ENCODE data around the gene ITGB3.

ITGB3 gene

GRCh38 chr17:47238321-47239010 is 15.2 kb upstream of the ITGB3 start:
- DNase-seq (ENCODE audit: low read depth): no peak
- TF ChIP-seq CTCF (IDR thresholded peaks at IDR 0.05; ENCODE audit: low read depth, low read length, missing control alignments): no peak
- H3K4me3 ChIP-seq (ENCODE audit: low read depth, low read length): no peak overlapping the region

- no peak for DNase-seq (ENCODE audit: low read depth)
- no peak overlapping the region for H3K4me3 ChIP-seq (ENCODE audit: low read depth, low read length)
- no peak for TF ChIP-seq CTCF (IDR thresholded peaks at IDR 0.05; ENCODE audit: low read depth, low read length, missing control alignments)
Observed at GRCh38 chr17:47239619-47239966, 14.0 kb upstream of the ITGB3 start.

- no peak overlapping the region for H3K4me3 ChIP-seq (ENCODE audit: low read depth, low read length)
- DNase-seq (ENCODE audit: low read depth): no peak
- no peak for TF ChIP-seq CTCF (IDR thresholded peaks at IDR 0.05; ENCODE audit: low read depth, low read length, missing control alignments)
Observed at GRCh38 chr17:47239967-47240651, 13.5 kb upstream of the ITGB3 start.

- no peak for TF ChIP-seq CTCF (IDR thresholded peaks at IDR 0.05; ENCODE audit: low read depth, low read length, missing control alignments)
- DNase-seq (ENCODE audit: low read depth): no peak
- no peak overlapping the region for H3K4me3 ChIP-seq (ENCODE audit: low read depth, low read length)
Observed at GRCh38 chr17:47240806-47241205, 12.8 kb upstream of the ITGB3 start.

GRCh38 chr17:47242648-47243047 is 11.0 kb upstream of the ITGB3 start:
- no peak for DNase-seq (ENCODE audit: low read depth)
- H3K4me3 ChIP-seq (ENCODE audit: low read depth, low read length): no peak overlapping the region
- TF ChIP-seq CTCF (IDR thresholded peaks at IDR 0.05; ENCODE audit: low read depth, low read length, missing control alignments): no peak

GRCh38 chr17:47243737-47244598 is 9.7 kb upstream of the ITGB3 start:
- DNase-seq (ENCODE audit: low read depth): no peak
- TF ChIP-seq CTCF (IDR thresholded peaks at IDR 0.05; ENCODE audit: low read depth, low read length, missing control alignments): no peak
- no peak overlapping the region for H3K4me3 ChIP-seq (ENCODE audit: low read depth, low read length)

Measured in GM12864 (cell line).